KMS-11 (cell line): ENCODE results near the gene BCL2L11.

Source experiments
- H2AFZ ChIP-seq: fragments of 200-600 bp; sonication (generic); 2 replicates; pipeline ENCODE4 v1.6.1; 2016; ENCODE audit warnings: antibody characterized with exemption, mixed run types, low read depth
- H3K27ac ChIP-seq: fragments of 200-600 bp; sonication (generic); 2 replicates; pipeline ENCODE4 v1.6.1; 2016; ENCODE audit warnings: mild to moderate bottlenecking, mixed run types
- H3K27me3 ChIP-seq: fragments of 200-600 bp; sonication (generic); 2 replicates; pipeline ENCODE4 v1.6.1; 2017; ENCODE audit warnings: mild to moderate bottlenecking, low read depth, mixed run types, moderate library complexity; ENCODE audit not compliant: insufficient read depth
- H3K36me3 ChIP-seq: fragments of 200-600 bp; sonication (generic); 2 replicates; pipeline ENCODE4 v1.6.1; 2017; ENCODE audit warnings: mild to moderate bottlenecking, mixed run types; ENCODE audit not compliant: insufficient read depth
- H3K4me1 ChIP-seq: fragments of 200-600 bp; sonication (generic); 2 replicates; pipeline ENCODE4 v1.6.1; 2016; ENCODE audit warnings: mild to moderate bottlenecking, low read depth, mixed run types; ENCODE audit not compliant: poor library complexity, severe bottlenecking
- H3K4me2 ChIP-seq: fragments of 200-600 bp; sonication (generic); 2 replicates; pipeline ENCODE4 v1.7.0; 2016; ENCODE audit warnings: mild to moderate bottlenecking, mixed run types
- H3K4me3 ChIP-seq: fragments of 200-600 bp; sonication (generic); IDR thresholded peaks from 2 replicates; pipeline ENCODE4 v1.6.1; 2017; ENCODE audit warnings: low read depth, low read length, mixed read lengths; ENCODE audit not compliant: insufficient read depth
- H3K79me2 ChIP-seq: fragments of 200-600 bp; sonication (generic); 2 replicates; pipeline ENCODE4 v1.6.1; 2016; ENCODE audit warnings: low read depth, mixed run types; ENCODE audit not compliant: insufficient read depth
- H3K9ac ChIP-seq: fragments of 200-600 bp; sonication (generic); 2 replicates; pipeline ENCODE4 v1.6.1; 2016; ENCODE audit warnings: mild to moderate bottlenecking, mixed run types
- H4K20me1 ChIP-seq: fragments of 200-600 bp; sonication (generic); 2 replicates; pipeline ENCODE4 v1.6.1; 2016; ENCODE audit warnings: mild to moderate bottlenecking, mixed run types; ENCODE audit not compliant: insufficient read depth
- CTCF ChIP-seq: fragments of 200-600 bp; sonication (generic); conservative IDR thresholded peaks from 2 replicates; pipeline ENCODE4 v1.6.1; 2017; ENCODE audit warnings: low read depth, mild to moderate bottlenecking, antibody characterized with exemption, low read length, moderate library complexity, mixed read lengths

BCL2L11 gene

GRCh38 chr2:111140815-111141214 is 20.1 kb downstream of the BCL2L11 start:
- H3K36me3 ChIP-seq: no peaks in the 10 kb centered on the region
- H3K4me1 ChIP-seq: peaks cover 36% of the 10 kb centered on the region
- H4K20me1 ChIP-seq: peaks cover 6% of the 10 kb centered on the region
- no peak overlapping the region for H3K9ac ChIP-seq
- no peak overlapping the region for H3K27ac ChIP-seq
- H3K27me3 ChIP-seq: no peaks in the 10 kb centered on the region
- H3K4me2 ChIP-seq: no peak overlapping the region
- no peak for TF ChIP-seq CTCF
- peaks cover 10% of the 10 kb centered on the region; the same call in 1 of the 2 replicates for H3K79me2 ChIP-seq
- H3K4me3 ChIP-seq: no peak overlapping the region
- H2AFZ ChIP-seq: no peak overlapping the region

- Histone ChIP-seq H3K4me3 (no peak overlapping the region), H3K27ac (no peak overlapping the region), H2AFZ (no peak overlapping the region), H3K79me2 (peaks cover 22% of the 10 kb centered on the region; the same call in 1 of the 2 replicates), H3K36me3 (no peaks in the 10 kb centered on the region), H3K4me1 (peaks cover 49% of the 10 kb centered on the region), H3K4me2 (no peak overlapping the region), H3K27me3 (no peaks in the 10 kb centered on the region), H3K9ac (no peak overlapping the region), H4K20me1 (peaks cover 6% of the 10 kb centered on the region)
- no peak for TF ChIP-seq CTCF
Measured at GRCh38 chr2:111142101-111142500, 21.4 kb downstream of the BCL2L11 start.

- no peak overlapping the region for H3K27ac ChIP-seq
- no peak overlapping the region; the same call in 1 of the 2 replicates for H3K4me2 ChIP-seq
- no peaks in the 10 kb centered on the region for H3K36me3 ChIP-seq
- H3K4me3 ChIP-seq: no peak overlapping the region
- H4K20me1 ChIP-seq: peaks cover 6% of the 10 kb centered on the region
- H3K9ac ChIP-seq: no peak overlapping the region
- peaks cover 61% of the 10 kb centered on the region for H3K4me1 ChIP-seq
- TF ChIP-seq CTCF: no peak
- no peaks in the 10 kb centered on the region for H3K27me3 ChIP-seq
- H2AFZ ChIP-seq: no peak overlapping the region
- H3K79me2 ChIP-seq: peaks cover 31% of the 10 kb centered on the region; the same call in 1 of the 2 replicates
Measured at GRCh38 chr2:111143107-111143842, 22.6 kb downstream of the BCL2L11 start.

- Histone ChIP-seq H3K36me3 (no peaks in the 10 kb centered on the region), H3K9ac (no peak overlapping the region), H2AFZ (no peak overlapping the region), H3K27ac (no peak overlapping the region), H3K4me1 (peaks cover 66% of the 10 kb centered on the region), H4K20me1 (peaks cover 6% of the 10 kb centered on the region), H3K4me2 (no peak overlapping the region; the same call in 1 of the 2 replicates), H3K4me3 (no peak overlapping the region), H3K79me2 (peaks cover 36% of the 10 kb centered on the region; the same call in 1 of the 2 replicates), H3K27me3 (no peaks in the 10 kb centered on the region)
- TF ChIP-seq CTCF: no peak
Measured at GRCh38 chr2:111143843-111144198, 23.1 kb downstream of the BCL2L11 start.
